OCI-LY3 (cell line): ENCODE results near the gene SFXN4.

Experiments
- EZH2phosphoT487 ChIP-seq: fragments of 200-600 bp; shearing (Covaris generic); IDR thresholded peaks from 2 replicates; pipeline ENCODE4 v1.6.1; 2018; ENCODE audit warnings: antibody characterized with exemption, mixed run types, low read depth
- TF ChIP-seq, protein P1 (sequence below): fragments of 200-600, 300-600 bp; sonication (generic); IDR thresholded peaks from 2 replicates; pipeline ENCODE4 v1.5.1; 2014; ENCODE audit warnings: antibody characterized with exemption, low read length, low read depth

DNA sequence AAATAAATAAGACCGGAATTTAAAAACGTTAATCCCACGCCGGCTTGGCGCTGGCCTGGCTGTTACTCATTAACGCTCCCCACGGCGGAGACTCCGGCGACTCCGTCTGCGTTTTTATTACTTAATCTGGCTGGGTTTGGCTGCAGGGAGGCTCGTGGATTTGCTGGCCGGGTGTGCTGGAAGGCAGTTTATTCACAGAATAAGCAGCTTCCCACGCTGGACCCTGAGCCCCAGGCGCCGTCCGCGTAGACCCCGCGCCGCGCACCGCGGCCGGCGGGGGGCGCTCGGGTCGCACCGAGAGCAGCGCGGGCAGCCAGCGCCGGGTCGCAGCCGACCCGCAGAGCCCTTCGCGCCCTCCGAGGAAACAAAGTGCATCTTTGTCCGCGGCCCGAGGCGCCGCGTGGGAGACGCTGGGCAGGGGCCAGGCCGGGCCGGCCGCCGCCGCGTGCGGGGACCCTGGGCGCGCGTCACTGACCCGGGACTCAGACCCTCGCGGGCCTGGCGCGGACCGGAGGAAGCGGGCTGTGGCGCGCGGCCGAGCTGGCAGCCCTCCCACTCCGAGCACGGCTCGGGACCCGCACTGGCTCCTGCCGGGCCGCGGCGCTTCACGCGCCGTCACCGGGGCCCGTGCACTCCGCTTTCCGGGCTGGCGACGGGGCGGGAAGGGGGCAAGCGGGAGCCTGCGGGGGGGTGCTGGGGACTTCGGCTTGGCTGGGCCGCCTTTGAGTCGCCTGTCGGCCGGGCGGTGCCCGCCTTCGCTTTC, 41.3 kb upstream of the SFXN4 start:
- no peak for TF ChIP-seq EZH2phosphoT487
- TF ChIP-seq, protein P1, sequence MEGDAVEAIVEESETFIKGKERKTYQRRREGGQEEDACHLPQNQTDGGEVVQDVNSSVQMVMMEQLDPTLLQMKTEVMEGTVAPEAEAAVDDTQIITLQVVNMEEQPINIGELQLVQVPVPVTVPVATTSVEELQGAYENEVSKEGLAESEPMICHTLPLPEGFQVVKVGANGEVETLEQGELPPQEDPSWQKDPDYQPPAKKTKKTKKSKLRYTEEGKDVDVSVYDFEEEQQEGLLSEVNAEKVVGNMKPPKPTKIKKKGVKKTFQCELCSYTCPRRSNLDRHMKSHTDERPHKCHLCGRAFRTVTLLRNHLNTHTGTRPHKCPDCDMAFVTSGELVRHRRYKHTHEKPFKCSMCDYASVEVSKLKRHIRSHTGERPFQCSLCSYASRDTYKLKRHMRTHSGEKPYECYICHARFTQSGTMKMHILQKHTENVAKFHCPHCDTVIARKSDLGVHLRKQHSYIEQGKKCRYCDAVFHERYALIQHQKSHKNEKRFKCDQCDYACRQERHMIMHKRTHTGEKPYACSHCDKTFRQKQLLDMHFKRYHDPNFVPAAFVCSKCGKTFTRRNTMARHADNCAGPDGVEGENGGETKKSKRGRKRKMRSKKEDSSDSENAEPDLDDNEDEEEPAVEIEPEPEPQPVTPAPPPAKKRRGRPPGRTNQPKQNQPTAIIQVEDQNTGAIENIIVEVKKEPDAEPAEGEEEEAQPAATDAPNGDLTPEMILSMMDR: peak; percentile 47
